ENCODE data around the gene NAV3. TPM values are rescaled to one million over a fixed set of nuclear protein-coding genes. Genes with fewer than 3 reads are reported as not detected.

Gene NAV3
- total RNA-seq, 1 experiment from 2014 or later = 3.4 TPM

GRCh38 chr12:77847680-77848431 is 17.2 kb downstream of the NAV3 start:
- no peak for DNase-seq

GRCh38 chr12:77850129-77850528 is 19.4 kb downstream of the NAV3 start:
- no peak for DNase-seq
- Histone ChIP-seq H3K27me3 (ENCODE audit: low read length) (no peaks in the 10 kb centered on the region), H3K9ac (ENCODE audit: low read length) (no peak overlapping the region), H3K9me2 (replicated peaks; ENCODE audit: insufficient read depth, low read length) (no peaks in the 10 kb centered on the region), H3K4me2 (ENCODE audit: low read depth, low read length, poor library complexity, severe bottlenecking) (no peak overlapping the region), H3K79me2 (ENCODE audit: low read length) (no peaks in the 10 kb centered on the region), H3K27ac (ENCODE audit: low read length) (no peak overlapping the region), H3K4me3 (ENCODE audit: low read length) (no peak overlapping the region), H3K9me3 (ENCODE audit: low read length) (no peaks in the 10 kb centered on the region), H3K4me1 (ENCODE audit: low read length) (no peaks in the 10 kb centered on the region), H4K20me1 (ENCODE audit: insufficient read depth, low read depth, low read length) (no peaks in the 10 kb centered on the region), H2AFZ (ENCODE audit: low read length) (no peak overlapping the region), H3K36me3 (ENCODE audit: insufficient read depth, low read length) (no peaks in the 10 kb centered on the region)

More at GRCh38 chr12:77847680-77848431, 17.2 kb downstream of the NAV3 start:
- Histone ChIP-seq H4K20me1 (ENCODE audit: insufficient read depth, low read depth, low read length) (no peaks in the 10 kb centered on the region), H2AFZ (ENCODE audit: low read length) (no peak overlapping the region), H3K9me2 (replicated peaks; ENCODE audit: insufficient read depth, low read length) (no peaks in the 10 kb centered on the region), H3K9me3 (ENCODE audit: low read length) (no peaks in the 10 kb centered on the region), H3K36me3 (ENCODE audit: insufficient read depth, low read length) (no peaks in the 10 kb centered on the region), H3K4me2 (ENCODE audit: low read depth, low read length, poor library complexity, severe bottlenecking) (no peak overlapping the region), H3K27me3 (ENCODE audit: low read length) (no peaks in the 10 kb centered on the region), H3K79me2 (ENCODE audit: low read length) (no peaks in the 10 kb centered on the region), H3K4me1 (ENCODE audit: low read length) (no peaks in the 10 kb centered on the region), H3K27ac (ENCODE audit: low read length) (no peak overlapping the region), H3K9ac (ENCODE audit: low read length) (no peak overlapping the region), H3K4me3 (ENCODE audit: low read length) (no peak overlapping the region)

GRCh38 chr12:77850698-77851097 is 20.0 kb downstream of the NAV3 start:
- DNase-seq = no peak
- Histone ChIP-seq H2AFZ (ENCODE audit: low read length) (no peak overlapping the region), H3K4me3 (ENCODE audit: low read length) (no peak overlapping the region), H3K4me1 (ENCODE audit: low read length) (no peaks in the 10 kb centered on the region), H3K9me2 (replicated peaks; ENCODE audit: insufficient read depth, low read length) (no peaks in the 10 kb centered on the region), H4K20me1 (ENCODE audit: insufficient read depth, low read depth, low read length) (no peaks in the 10 kb centered on the region), H3K27me3 (ENCODE audit: low read length) (no peaks in the 10 kb centered on the region), H3K9ac (ENCODE audit: low read length) (no peak overlapping the region), H3K27ac (ENCODE audit: low read length) (no peak overlapping the region), H3K79me2 (ENCODE audit: low read length) (no peaks in the 10 kb centered on the region), H3K36me3 (ENCODE audit: insufficient read depth, low read length) (no peaks in the 10 kb centered on the region), H3K9me3 (ENCODE audit: low read length) (no peaks in the 10 kb centered on the region), H3K4me2 (ENCODE audit: low read depth, low read length, poor library complexity, severe bottlenecking) (no peak overlapping the region)

- Histone ChIP-seq H4K20me1 (ENCODE audit: insufficient read depth, low read depth, low read length) (no peaks in the 10 kb centered on the region), H3K9me2 (replicated peaks; ENCODE audit: insufficient read depth, low read length) (no peaks in the 10 kb centered on the region), H3K27ac (ENCODE audit: low read length) (no peak overlapping the region), H3K79me2 (ENCODE audit: low read length) (no peaks in the 10 kb centered on the region), H3K27me3 (ENCODE audit: low read length) (no peaks in the 10 kb centered on the region), H3K4me3 (ENCODE audit: low read length) (no peak overlapping the region), H2AFZ (ENCODE audit: low read length) (no peak overlapping the region), H3K36me3 (ENCODE audit: insufficient read depth, low read length) (no peaks in the 10 kb centered on the region), H3K4me2 (ENCODE audit: low read depth, low read length, poor library complexity, severe bottlenecking) (no peak overlapping the region), H3K4me1 (ENCODE audit: low read length) (no peaks in the 10 kb centered on the region), H3K9me3 (ENCODE audit: low read length) (no peaks in the 10 kb centered on the region), H3K9ac (ENCODE audit: low read length) (no peak overlapping the region)
- DNase-seq = no peak
Measured at GRCh38 chr12:77855548-77855947, 24.9 kb downstream of the NAV3 start.

GRCh38 chr12:77861317-77861716 is 30.6 kb downstream of the NAV3 start:
- no peak overlapping the region for H2AFZ ChIP-seq (ENCODE audit: low read length)

GRCh38 chr12:77865178-77865577 is 34.5 kb downstream of the NAV3 start:
- Histone ChIP-seq H2AFZ (ENCODE audit: low read length) (no peak overlapping the region), H3K27me3 (ENCODE audit: low read length) (no peaks in the 10 kb centered on the region), H3K79me2 (ENCODE audit: low read length) (no peaks in the 10 kb centered on the region), H3K4me3 (ENCODE audit: low read length) (no peak overlapping the region), H3K4me2 (ENCODE audit: low read depth, low read length, poor library complexity, severe bottlenecking) (no peak overlapping the region), H3K4me1 (ENCODE audit: low read length) (no peaks in the 10 kb centered on the region), H3K9me2 (replicated peaks; ENCODE audit: insufficient read depth, low read length) (no peaks in the 10 kb centered on the region), H4K20me1 (ENCODE audit: insufficient read depth, low read depth, low read length) (no peaks in the 10 kb centered on the region), H3K9me3 (ENCODE audit: low read length) (no peaks in the 10 kb centered on the region), H3K9ac (ENCODE audit: low read length) (no peak overlapping the region), H3K36me3 (ENCODE audit: insufficient read depth, low read length) (no peaks in the 10 kb centered on the region), H3K27ac (ENCODE audit: low read length) (no peak overlapping the region)
- DNase-seq = no peak

More at GRCh38 chr12:77861317-77861716, 30.6 kb downstream of the NAV3 start:
- Histone ChIP-seq H3K9me2 (replicated peaks; ENCODE audit: insufficient read depth, low read length) (no peaks in the 10 kb centered on the region), H3K9me3 (ENCODE audit: low read length) (no peaks in the 10 kb centered on the region), H3K27ac (ENCODE audit: low read length) (no peak overlapping the region), H3K27me3 (ENCODE audit: low read length) (no peaks in the 10 kb centered on the region), H3K9ac (ENCODE audit: low read length) (no peak overlapping the region), H3K4me3 (ENCODE audit: low read length) (no peak overlapping the region), H3K4me2 (ENCODE audit: low read depth, low read length, poor library complexity, severe bottlenecking) (no peak overlapping the region), H3K36me3 (ENCODE audit: insufficient read depth, low read length) (no peaks in the 10 kb centered on the region), H3K4me1 (ENCODE audit: low read length) (no peaks in the 10 kb centered on the region), H3K79me2 (ENCODE audit: low read length) (no peaks in the 10 kb centered on the region), H4K20me1 (ENCODE audit: insufficient read depth, low read depth, low read length) (no peaks in the 10 kb centered on the region)
- no peak for DNase-seq

- H3K9ac ChIP-seq (ENCODE audit: low read length) = no peak overlapping the region
- no peaks in the 10 kb centered on the region for H4K20me1 ChIP-seq (ENCODE audit: insufficient read depth, low read depth, low read length)
- no peak overlapping the region for H3K27ac ChIP-seq (ENCODE audit: low read length)
- H3K4me1 ChIP-seq (ENCODE audit: low read length) = no peaks in the 10 kb centered on the region
- H3K4me3 ChIP-seq (ENCODE audit: low read length) = no peak overlapping the region
- no peaks in the 10 kb centered on the region for H3K36me3 ChIP-seq (ENCODE audit: insufficient read depth, low read length)
- no peaks in the 10 kb centered on the region for H3K9me2 ChIP-seq (replicated peaks; ENCODE audit: insufficient read depth, low read length)
- no peaks in the 10 kb centered on the region for H3K27me3 ChIP-seq (ENCODE audit: low read length)
- no peak for DNase-seq
- H3K79me2 ChIP-seq (ENCODE audit: low read length) = no peaks in the 10 kb centered on the region
- no peaks in the 10 kb centered on the region for H3K9me3 ChIP-seq (ENCODE audit: low read length)
- no peak overlapping the region for H3K4me2 ChIP-seq (ENCODE audit: low read depth, low read length, poor library complexity, severe bottlenecking)
- no peak overlapping the region for H2AFZ ChIP-seq (ENCODE audit: low read length)
Measured at GRCh38 chr12:77878901-77879300, 48.2 kb downstream of the NAV3 start.

GRCh38 chr12:77882709-77883108 is 52.0 kb downstream of the NAV3 start:
- Histone ChIP-seq H3K27ac (ENCODE audit: low read length) (no peak overlapping the region), H2AFZ (ENCODE audit: low read length) (no peak overlapping the region), H3K27me3 (ENCODE audit: low read length) (no peaks in the 10 kb centered on the region), H3K4me2 (ENCODE audit: low read depth, low read length, poor library complexity, severe bottlenecking) (no peak overlapping the region), H3K9ac (ENCODE audit: low read length) (no peak overlapping the region), H3K4me3 (ENCODE audit: low read length) (no peak overlapping the region), H3K36me3 (ENCODE audit: insufficient read depth, low read length) (no peaks in the 10 kb centered on the region), H3K79me2 (ENCODE audit: low read length) (no peaks in the 10 kb centered on the region), H3K4me1 (ENCODE audit: low read length) (no peaks in the 10 kb centered on the region), H4K20me1 (ENCODE audit: insufficient read depth, low read depth, low read length) (no peaks in the 10 kb centered on the region), H3K9me2 (replicated peaks; ENCODE audit: insufficient read depth, low read length) (no peaks in the 10 kb centered on the region), H3K9me3 (ENCODE audit: low read length) (no peaks in the 10 kb centered on the region)
- DNase-seq = no peak
